Testis (tissue), 2 donors: ENCODE data around the gene ZNF786.

Experiments used
- CTCF ChIP-seq, 3 experiments: fragments of 450-650 bp in 2 of 3; fragments of 200-600 bp in 1 of 3; sonication (generic) in 1 of 3; IDR thresholded peaks; one replicate each; pipeline ENCODE4 v1.5.1; 2016 to 2019; ENCODE audit warnings: antibody characterized with exemption in 3 of 3, mild to moderate bottlenecking in 2 of 3, moderate library complexity in 1 of 3
- POLR2A ChIP-seq: fragments of 450-650 bp; IDR thresholded peaks from one replicate; pipeline ENCODE4 v1.6.1; 2017; ENCODE audit warnings: antibody characterized with exemption, mild to moderate bottlenecking, moderate library complexity

- TF ChIP-seq CTCF (IDR thresholded peaks at IDR 0.05) (no peak), POLR2A (no peak)
Measured at GRCh38 chr7:149074116-149074885, 16.2 kb downstream of the ZNF786 start.
